ENCODE measurements around the gene ACOT9.

The ACOT9 gene

GRCh38 chrX:23737413-23737812, 5.7 kb downstream of the ACOT9 start:
- peaks cover 11% of the 10 kb centered on the region; the same call in 1 of the 2 replicates for H3K79me2 ChIP-seq (ENCODE audit: insufficient read depth, low read length)
- no peak overlapping the region for H3K9ac ChIP-seq (ENCODE audit: low read length)

GRCh38 chrX:23736030-23736429, 7.0 kb downstream of the ACOT9 start:
- Histone ChIP-seq H3F3A (ENCODE audit: insufficient read depth) (no peaks in the 10 kb centered on the region), H3K9me2 (replicated peaks; ENCODE audit: insufficient read depth, low read length) (no peaks in the 10 kb centered on the region), H3K4me2 (ENCODE audit: low read depth, low read length, poor library complexity, severe bottlenecking) (no peak overlapping the region), H3K9ac (ENCODE audit: low read length) (no peak overlapping the region), H3K79me2 (ENCODE audit: insufficient read depth, low read length) (no peaks in the 10 kb centered on the region; the same call in 1 of the 2 replicates), H4K20me1 (ENCODE audit: low read depth, low read length) (no peaks in the 10 kb centered on the region), H3K9me3 (ENCODE audit: insufficient read depth, low read length) (no peaks in the 10 kb centered on the region), H3K27me3 (ENCODE audit: low read length) (no peaks in the 10 kb centered on the region), H3K27ac (ENCODE audit: low read depth, low read length) (no peak overlapping the region), H3K36me3 (ENCODE audit: low read length) (no peaks in the 10 kb centered on the region), H3K4me3 (ENCODE audit: insufficient read depth, low read length, poor library complexity, severe bottlenecking) (no peak overlapping the region), H2AFZ (ENCODE audit: low read depth, low read length, severe bottlenecking) (no peak overlapping the region)
- TF ChIP-seq EZH2phosphoT487 (conservative IDR thresholded peaks at IDR 0.05; ENCODE audit: low read length), result no peak
- TF ChIP-seq CTCF (IDR thresholded peaks at IDR 0.05; ENCODE audit: insufficient read depth, low read length, poor library complexity, severe bottlenecking), result no peak

More at GRCh38 chrX:23737413-23737812, 5.7 kb downstream of the ACOT9 start:
- Histone ChIP-seq H3K27ac (ENCODE audit: low read depth, low read length) (no peak overlapping the region), H3K9me2 (replicated peaks; ENCODE audit: insufficient read depth, low read length) (no peaks in the 10 kb centered on the region), H3K9me3 (ENCODE audit: insufficient read depth, low read length) (no peaks in the 10 kb centered on the region), H3K4me3 (ENCODE audit: insufficient read depth, low read length, poor library complexity, severe bottlenecking) (no peak overlapping the region), H3K36me3 (ENCODE audit: low read length) (no peaks in the 10 kb centered on the region), H2AFZ (ENCODE audit: low read depth, low read length, severe bottlenecking) (no peak overlapping the region), H3F3A (ENCODE audit: insufficient read depth) (no peaks in the 10 kb centered on the region), H4K20me1 (ENCODE audit: low read depth, low read length) (no peaks in the 10 kb centered on the region), H3K27me3 (ENCODE audit: low read length) (no peaks in the 10 kb centered on the region), H3K4me2 (ENCODE audit: low read depth, low read length, poor library complexity, severe bottlenecking) (no peak overlapping the region)
- no peak for TF ChIP-seq EZH2phosphoT487 (conservative IDR thresholded peaks at IDR 0.05; ENCODE audit: low read length)
- no peak for TF ChIP-seq CTCF (IDR thresholded peaks at IDR 0.05; ENCODE audit: insufficient read depth, low read length, poor library complexity, severe bottlenecking)

- H3K9ac ChIP-seq (ENCODE audit: low read length), result no peak overlapping the region
- no peaks in the 10 kb centered on the region for H3K36me3 ChIP-seq (ENCODE audit: low read length)
- no peaks in the 10 kb centered on the region for H3K9me3 ChIP-seq (ENCODE audit: insufficient read depth, low read length)
- no peak overlapping the region for H3K4me2 ChIP-seq (ENCODE audit: low read depth, low read length, poor library complexity, severe bottlenecking)
- no peaks in the 10 kb centered on the region for H3K9me2 ChIP-seq (replicated peaks; ENCODE audit: insufficient read depth, low read length)
- no peak overlapping the region for H3K27ac ChIP-seq (ENCODE audit: low read depth, low read length)
- H3K79me2 ChIP-seq (ENCODE audit: insufficient read depth, low read length), result no peaks in the 10 kb centered on the region; the same call in 1 of the 2 replicates
- no peaks in the 10 kb centered on the region for H3K27me3 ChIP-seq (ENCODE audit: low read length)
- TF ChIP-seq CTCF (IDR thresholded peaks at IDR 0.05; ENCODE audit: insufficient read depth, low read length, poor library complexity, severe bottlenecking), result no peak
- no peak for TF ChIP-seq EZH2phosphoT487 (conservative IDR thresholded peaks at IDR 0.05; ENCODE audit: low read length)
- H2AFZ ChIP-seq (ENCODE audit: low read depth, low read length, severe bottlenecking), result no peak overlapping the region
- H4K20me1 ChIP-seq (ENCODE audit: low read depth, low read length), result no peaks in the 10 kb centered on the region
- no peak overlapping the region for H3K4me3 ChIP-seq (ENCODE audit: insufficient read depth, low read length, poor library complexity, severe bottlenecking)
- H3F3A ChIP-seq (ENCODE audit: insufficient read depth), result no peaks in the 10 kb centered on the region
These were observed 10.4 kb downstream of the ACOT9 start for GRCh38 chrX:23732704-23733103.
